HG02943 (cell line): Measurements from ENCODE around the gene ASTN2.

Experiments
- ATAC-seq: cut with Tn5 transposase; IDR thresholded peaks from one replicate; pipeline ENCODE4 v1.9.1; 2021; ENCODE audit warnings: mild to moderate bottlenecking, low read depth, moderate library complexity; ENCODE audit not compliant: unreplicated experiment

Gene ASTN2

DNA sequence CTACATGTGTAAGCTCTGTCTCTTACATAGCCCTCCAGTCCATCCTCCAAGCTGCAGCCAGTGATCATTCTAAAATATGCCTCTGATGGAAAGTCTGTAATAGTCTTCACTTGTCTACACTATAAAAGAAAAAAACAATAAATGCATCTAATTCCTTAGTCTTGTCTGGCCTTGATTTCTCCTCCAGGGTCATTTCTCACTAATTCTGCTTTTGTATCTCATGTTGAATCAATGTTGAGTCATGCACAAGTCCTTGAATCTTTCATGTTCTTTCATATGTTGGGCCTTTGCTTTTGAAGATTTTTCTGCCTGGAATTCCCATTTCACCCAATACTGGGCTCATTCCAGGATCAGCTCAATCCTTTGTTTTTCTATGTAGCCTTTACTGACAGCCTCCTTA is 848.9 kb downstream of the ASTN2 start:
- ATAC-seq: no peak

DNA sequence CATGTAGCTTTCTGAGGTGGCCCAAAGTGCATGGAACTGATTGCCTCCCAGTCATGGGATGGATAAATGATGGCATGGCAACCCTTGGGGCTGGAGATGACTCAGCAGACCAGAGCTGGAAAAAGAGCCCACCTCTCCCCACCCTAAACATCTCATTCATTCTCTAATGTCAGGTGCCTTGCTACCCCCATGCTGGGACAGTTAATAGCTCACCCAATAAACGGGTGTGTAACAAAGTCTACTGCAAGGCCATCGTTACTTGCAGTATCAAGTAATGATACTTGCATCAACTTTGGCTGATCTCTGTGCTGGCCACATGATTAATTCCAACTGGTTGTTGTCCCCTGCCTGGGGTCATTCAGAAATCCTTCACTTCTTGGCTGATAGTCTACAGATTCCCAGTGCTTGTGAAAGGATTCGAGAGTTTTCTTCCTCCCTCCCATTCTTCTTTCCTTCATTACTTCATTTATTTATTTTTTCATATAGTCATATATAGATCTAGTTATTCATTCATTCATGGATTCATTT is 850.5 kb downstream of the ASTN2 start:
- ATAC-seq: no peak

DNA sequence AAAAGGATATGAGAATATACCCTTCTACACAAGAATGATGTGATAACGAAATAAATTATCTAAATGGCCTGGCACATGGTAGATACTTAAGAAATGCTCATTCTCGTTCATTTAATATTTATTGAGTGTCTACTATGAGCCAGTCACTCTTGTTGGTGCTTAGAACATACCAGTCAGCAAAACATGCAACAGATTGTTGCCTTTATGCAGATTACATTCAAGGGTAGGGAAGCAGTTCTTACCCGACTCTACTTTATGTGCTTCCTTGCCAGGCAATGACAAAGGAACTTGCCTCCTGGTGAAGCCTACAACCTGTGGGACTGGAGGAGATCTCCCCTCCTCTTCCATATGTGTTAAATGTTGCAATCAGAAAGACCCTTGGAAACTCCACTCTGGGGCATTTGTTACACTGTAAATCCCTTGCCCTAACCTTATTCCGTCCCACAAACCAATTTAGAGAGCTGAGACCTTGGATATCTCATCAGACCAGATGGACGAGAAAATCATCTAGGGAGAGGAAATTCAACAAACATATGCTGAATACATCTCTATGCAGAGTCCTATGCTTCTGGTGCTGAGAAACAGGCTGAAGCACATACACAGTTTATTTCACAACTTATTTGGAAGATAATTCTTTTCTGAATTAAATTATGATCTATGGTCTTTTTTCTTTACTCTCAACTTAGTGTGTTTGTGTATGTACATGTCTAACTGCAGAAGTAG is 855.9 kb downstream of the ASTN2 start:
- no peak for ATAC-seq

DNA sequence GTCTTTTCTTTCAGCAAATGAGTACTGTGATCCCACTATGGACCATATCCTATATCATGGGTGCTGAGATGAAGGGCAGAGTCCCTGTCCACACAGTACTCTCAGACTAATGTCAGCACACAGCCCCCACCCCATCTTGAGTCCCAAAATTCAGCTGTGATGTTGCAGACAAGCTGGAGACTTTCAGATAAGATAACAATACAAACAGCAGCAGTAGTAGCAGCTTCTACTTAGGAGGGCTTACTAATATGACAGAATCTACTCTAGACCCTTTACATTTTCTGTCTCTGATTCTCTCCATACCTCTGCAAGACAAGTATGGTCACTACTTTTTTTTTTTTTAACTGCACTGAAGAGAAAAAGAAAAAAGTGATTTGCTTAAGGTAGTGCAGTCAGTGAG is 856.8 kb downstream of the ASTN2 start:
- ATAC-seq: no peak

DNA sequence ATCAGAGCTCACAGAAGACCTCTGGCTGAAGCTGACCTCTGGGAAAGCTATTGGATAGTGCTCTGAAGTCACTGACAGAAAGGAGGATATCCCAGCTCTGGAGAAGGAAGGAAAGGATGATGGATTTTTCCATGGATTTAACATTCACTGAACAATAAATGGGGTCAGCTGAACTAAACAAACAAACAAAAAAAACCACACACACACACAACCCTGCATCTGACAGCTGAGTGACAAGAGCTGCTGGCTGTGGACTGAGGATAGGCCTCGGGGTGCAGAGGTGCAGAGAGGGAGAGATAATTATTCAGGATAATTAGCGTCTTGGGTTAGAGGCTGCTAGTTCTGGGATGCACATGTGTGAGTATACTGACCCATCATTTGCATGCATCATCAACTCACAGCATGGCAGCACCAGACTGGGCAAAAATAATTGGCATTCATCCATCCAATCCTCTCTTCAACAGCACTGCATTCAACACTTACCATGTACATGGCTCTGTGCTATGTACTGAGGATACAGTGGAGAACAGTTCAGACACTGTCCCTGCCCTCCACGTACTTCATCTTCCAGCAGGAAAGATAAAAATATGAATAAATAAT is 859.2 kb downstream of the ASTN2 start:
- ATAC-seq: no peak

DNA sequence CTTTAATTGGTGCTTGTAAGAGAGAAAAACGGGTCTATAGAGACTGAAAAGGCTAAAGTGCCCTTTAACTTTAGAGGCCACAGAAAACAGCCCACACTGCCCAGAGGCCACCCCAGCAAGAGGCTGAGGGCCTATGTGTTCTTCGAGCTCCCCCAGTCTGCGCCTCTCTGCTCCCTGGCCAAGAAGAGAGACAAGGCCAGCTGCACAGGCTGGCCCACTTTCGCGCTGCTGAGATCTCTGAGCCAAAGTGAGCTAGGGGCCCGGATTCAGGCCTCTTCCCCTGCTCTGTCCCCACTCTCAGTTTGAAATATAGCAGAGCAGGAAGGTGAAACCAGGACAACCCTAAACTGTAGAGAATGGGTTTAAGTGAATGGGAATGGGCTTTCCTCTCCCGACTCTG is 859.7 kb downstream of the ASTN2 start:
- no peak for ATAC-seq

DNA sequence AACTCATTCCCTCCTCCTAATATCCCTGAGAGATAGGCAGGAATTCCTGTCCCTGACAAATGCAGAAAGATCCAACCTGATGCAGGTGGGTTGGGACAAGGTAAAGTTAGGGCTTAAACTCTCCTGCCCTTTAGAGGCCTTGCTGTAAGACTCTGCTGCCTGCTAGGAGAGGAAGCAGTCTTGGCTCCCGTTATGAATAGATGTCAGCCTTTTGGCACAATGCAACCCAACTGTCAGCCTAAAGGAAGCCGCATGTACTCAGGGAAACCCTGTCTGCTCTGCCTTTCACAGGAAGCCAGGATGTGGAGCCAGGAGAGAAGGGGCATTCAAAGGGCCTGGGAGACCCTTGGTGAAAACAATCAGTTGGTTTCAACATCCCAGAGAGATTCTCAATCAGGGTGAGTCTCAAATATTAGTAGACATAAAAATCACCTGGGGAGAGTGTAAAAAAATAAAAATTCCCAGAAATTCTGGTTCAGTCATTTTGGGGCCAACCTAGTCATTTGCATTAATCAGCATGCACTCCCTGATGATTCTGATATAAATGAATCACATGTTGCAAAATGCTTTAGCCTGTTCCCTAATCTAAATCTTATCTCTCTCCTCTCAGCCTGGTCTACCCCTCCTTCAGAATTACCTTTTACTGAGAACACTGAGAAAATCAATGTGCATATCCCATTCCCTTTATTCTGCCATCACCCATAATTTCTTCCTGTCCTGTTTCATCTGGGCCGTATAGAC is 864.0 kb downstream of the ASTN2 start:
- no peak for ATAC-seq

DNA sequence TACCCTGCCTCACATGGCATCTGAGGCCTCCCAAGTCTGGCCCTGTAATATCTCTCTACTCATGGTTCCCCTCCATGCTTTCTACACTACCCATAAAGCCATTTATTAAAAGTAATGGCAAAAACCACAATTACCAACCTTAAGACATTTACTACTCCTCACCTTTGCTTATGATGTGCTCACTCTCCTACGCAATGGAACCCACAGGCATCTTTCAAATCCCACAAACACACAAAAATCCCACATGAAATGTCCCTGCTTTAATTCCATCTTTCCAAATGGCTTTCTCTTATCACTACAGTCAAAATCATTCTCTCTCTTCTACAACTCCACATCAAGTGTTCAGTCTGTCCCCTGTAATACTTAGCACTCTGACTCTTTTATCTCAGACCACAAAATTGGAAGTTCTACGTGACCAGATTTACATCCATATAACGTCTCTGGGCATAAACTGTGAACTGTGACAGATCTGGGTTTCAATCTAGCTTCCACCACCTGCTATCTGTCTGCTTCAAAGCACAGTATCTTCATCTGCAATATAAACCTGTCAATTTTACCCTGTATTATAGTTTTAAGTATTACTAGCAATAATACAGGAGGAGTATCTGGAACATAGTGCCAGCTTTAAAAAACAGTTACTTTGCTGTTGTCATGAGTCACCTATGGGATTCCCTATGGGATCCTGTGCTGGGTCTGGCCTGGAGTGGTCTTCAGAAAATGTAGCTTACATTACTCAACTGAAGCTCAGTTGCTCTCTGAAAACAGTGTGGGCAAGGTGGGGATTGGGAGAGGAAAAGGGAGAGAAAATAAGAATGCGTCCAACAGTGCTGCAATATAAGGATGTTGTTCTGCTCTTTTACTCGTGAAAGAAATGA is 864.8 kb downstream of the ASTN2 start:
- ATAC-seq: no peak

DNA sequence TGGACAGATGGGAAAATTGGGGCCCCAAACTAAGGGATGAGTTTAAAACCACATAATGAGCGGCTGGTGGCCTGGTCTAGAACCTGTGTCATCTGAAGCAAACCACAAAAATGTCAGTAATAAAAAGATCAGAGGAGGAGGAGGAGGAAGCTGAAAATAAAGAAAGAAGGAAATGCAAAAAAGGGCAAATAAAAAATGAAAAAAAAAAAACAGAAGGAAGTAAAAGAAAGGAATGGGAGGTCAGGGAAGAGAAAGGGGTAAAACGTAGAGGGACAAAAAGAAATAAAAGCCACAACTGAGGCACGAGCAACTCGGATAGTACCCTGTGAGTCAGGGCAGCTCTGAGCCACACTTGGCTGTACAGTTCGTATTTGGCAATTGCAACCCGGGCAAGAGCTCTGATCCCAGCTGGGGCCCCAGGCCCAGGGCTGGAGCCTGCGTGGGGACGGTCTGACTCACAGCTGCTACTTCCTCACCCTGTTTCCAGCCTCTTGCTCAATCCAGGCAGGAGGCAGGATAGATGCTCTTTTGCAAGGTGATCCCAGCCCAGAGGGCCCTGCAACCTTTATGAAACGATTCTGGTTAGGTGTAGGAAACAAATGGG is 865.7 kb downstream of the ASTN2 start:
- no peak for ATAC-seq

DNA sequence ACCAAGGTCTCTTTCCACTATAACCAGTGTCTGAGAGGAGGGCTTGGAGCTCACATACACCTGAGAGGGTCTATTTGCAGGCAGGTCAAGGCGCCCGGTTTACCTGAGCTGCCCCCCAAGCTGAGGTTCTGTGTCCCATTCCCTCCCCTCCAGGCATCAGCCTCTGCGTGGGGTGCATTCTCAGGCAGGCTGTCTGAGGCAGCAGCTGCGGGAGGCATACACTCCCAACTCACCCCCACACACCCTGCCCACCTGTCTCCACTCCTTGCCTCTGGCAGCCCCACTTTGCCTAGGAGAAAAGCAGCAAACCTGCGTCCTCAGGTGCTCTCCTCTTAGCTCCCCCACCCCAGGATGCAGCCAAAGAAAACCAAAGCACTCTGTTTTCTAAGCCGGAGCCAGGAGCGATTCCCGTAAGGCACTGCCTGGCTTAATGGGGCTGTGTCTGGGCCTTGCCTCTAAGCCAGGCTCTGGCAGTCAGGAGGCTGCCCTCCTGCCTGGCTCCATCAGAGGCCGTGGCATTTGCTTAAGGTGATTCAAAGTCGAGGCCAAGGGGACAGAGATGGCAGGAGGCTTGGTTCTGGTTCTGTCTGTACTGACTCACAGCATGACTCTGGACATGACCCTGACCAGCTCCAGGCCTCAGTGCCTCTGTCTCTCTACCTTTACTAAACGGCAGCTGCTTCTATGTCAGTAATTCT is 867.0 kb downstream of the ASTN2 start:
- no peak for ATAC-seq

DNA sequence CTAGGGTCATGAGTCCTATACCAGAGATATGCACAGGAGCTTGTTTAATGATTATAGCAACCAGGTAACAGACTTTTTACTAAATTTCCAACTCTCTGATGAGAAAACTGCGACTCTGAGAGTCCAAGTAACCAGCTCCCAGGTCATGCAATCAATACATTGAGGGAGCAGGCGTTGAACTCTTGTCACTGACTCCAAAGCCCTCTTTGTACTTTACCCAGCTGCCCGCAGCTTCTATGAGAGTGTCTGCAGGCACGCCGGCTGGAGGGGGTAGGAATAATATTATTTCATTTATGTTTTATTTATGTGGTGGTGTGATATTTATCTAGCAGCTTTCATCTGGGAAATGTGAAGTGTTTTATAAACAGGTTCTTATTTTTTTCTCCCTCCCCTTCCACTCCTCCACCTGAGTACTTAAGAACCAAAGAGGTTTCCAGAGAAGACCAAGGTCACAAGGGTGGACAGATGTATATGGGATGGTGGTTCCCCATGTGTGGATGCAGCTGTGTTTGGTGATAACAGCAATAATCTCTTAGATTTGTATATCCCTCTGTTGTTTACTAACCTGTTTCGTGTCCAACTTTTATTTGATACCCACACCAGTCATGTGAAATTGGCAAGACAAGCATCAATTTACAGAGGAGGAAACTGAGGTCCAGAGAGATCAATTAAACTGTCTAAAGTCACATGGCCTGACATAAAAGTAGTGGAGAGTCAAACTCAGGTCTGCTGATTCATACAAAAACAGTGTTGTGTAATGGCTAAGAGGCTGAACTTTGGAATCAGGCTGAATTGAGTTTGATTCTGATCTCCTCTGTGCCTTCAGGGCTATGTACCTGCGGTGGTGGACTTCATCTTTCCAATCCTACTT is 867.9 kb downstream of the ASTN2 start:
- no peak for ATAC-seq

DNA sequence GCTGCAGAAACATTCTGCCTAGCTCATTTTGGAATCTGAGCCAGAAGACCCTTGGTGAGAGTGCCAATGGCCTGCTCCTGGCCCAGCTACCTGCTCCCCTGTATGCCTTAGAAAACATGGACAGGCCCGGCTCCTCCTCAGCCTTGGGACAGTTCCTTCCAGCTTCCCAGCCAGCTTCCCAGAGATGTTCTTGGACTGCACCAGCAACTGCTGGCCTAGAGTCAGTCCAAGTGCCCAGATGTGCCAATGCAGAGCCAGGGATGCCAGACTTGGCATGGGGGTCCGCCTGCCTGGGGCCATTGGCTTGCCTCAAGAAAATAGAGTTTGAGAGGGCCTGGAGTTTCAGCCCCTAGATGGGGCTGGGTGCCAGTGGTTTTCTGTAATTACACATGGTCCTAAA is 870.0 kb downstream of the ASTN2 start:
- ATAC-seq: no peak

DNA sequence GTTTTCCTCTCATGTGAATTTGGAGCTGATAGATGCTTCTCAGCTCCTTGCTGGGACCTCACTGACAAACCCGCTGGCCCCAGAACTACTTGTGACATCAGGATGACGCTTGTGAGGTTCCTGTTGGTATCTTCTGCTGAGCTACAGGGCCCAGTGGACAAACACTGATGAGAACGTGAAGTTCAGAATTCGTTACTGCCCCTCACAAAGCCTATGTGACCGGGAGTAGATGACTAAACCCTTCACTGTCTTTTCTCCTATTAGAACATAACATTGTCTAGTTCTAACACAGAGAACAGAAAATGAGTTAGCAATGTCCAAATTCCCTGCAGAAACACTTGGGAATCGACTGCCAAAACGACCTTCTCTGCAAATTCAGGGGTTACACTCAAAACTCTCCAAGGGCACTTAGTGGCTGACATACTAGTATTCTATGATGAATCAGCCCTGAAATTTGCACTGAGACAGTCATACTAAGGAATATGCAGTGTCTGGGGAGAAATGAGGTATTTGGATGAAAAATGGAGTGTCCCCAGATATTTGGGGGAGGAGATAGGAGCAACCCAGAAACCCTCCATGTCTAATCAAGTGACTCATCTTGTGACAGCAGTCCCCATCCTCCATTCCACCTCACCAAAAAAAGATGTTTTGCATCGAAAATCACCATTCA is 871.0 kb downstream of the ASTN2 start:
- no peak for ATAC-seq

DNA sequence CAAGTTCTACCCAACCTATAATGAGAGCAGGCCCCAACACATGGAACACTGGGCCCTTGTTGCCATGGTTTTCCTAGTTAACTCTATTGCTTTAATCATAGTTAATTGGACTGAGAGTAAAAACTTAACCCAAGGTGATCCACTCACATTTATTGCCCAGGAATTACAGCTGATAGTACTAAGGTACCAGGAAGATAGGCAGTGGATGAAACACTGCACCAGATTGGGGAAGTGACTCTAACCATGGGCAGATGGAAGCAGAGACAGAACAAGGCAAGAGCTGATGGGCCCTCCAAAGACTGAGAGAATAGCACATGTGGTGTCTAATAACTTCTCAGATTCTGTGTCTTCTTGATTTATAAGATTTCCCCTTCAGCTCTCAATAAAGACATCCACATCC is 873.5 kb downstream of the ASTN2 start:
- no peak for ATAC-seq

DNA sequence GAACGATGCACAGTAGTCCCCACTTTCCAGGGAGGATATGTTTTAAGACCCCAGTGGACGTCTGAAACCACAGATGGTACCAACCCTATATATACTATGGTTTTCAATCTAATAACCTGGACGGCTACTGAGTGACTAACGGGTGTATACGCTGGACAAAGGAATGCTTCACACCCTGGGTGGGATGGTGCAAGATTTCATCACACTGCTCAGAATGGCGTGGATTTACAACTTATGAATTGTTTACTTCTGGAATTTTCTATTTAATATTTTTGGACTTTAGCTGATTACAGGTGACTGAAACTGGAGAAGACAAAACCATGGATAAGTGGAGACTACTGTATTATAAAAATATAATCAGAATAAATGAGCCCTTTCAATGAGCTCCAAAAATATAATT is 875.3 kb downstream of the ASTN2 start:
- no peak for ATAC-seq

DNA sequence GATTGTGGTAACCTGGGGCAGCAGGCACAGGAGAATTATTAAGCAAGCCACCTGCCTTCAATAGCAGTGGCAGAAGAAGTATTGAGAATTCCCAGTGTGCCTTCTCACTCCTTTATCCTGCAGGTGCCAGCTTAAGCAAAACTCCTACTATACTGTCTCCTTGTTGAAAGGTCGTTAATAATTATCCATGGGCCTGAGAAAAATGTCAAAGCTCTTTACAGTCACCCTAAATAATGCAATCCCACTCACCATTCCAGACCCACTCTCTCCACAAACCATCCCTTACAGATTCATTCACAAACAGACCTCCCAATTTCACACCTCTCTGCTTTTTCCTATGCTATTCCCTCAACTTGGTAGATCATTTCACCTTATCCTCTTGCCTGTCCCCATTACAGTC is 889.2 kb downstream of the ASTN2 start:
- no peak for ATAC-seq

DNA sequence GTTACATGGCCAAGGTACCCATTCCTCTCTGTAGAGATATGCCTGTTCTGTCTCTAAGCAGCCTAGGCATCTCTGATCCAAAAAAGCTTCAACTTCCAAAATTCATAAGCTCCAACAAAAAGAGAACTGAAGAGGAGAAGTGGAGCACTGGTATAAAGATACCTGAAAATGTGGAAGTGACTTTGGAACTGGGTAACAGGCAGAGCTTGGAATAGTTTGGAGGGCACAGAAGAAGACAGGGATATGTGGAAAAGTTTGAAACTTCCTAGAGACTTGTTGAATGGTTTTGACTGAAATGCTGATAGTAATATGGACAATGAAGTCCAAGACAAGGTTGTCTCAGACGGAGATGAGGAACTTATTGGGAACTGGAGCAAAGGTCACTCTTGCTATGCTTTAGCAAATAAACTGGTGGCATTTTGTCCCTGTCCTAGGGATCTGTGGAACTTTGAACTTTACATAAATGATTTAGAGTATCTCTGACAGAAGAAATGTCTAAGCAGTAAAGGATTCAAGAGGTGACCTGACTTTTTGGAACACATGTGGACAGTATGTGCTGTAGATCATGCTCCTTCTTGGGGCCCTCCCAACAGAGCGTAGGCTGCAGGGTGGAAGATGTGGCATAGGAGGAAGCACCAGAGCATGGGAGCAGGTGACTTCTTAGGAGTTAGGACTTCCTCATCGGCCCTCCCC is 889.9 kb downstream of the ASTN2 start:
- ATAC-seq: no peak

DNA sequence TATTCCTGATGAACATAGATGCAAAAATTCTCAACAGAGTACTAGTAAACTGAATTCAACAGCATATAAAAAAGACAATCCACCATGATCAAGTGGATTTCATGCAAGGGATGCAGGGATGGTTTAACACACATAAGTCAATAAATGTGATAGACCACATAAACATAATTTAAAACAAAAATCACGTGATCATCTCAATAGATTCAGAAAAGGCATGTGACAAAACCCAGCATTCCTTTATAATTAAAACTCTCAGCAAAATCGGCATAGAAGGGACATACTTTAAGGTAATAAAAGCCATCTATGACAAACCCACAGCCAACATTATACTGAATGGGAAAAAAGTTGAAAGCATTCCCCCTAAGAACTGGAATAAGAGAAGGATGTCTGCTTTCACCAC is 894.6 kb downstream of the ASTN2 start:
- ATAC-seq: no peak
